Mucosa of rectum (tissue), 2 donors: ENCODE measurements around the gene ASTN2.

Source experiments
- H3K27ac ChIP-seq, 2 donors: one replicate each; pipeline ENCODE4 v1.7.0; 2013; ENCODE audit warnings: inconsistent platforms in 2 of 2, low read depth in 2 of 2, low read length in 2 of 2
- H3K27me3 ChIP-seq, 2 donors: one replicate each; pipeline ENCODE4 v1.7.0; 2013; ENCODE audit warnings: low read length in 2 of 2; ENCODE audit not compliant: control insufficient read depth in 2 of 2, insufficient read depth in 2 of 2
- H3K36me3 ChIP-seq, 2 donors: one replicate each; pipeline ENCODE4 v1.7.0; 2013; ENCODE audit warnings: low read length in 2 of 2; ENCODE audit not compliant: control insufficient read depth in 2 of 2, insufficient read depth in 2 of 2
- H3K4me1 ChIP-seq, 2 donors: one replicate each; pipeline ENCODE4 v1.7.0; 2013; ENCODE audit warnings: low read length in 2 of 2, mild to moderate bottlenecking in 1 of 2; ENCODE audit not compliant: control insufficient read depth in 2 of 2, insufficient read depth in 2 of 2
- H3K4me3 ChIP-seq, 2 donors: one replicate each; pipeline ENCODE4 v1.7.0; 2013; ENCODE audit warnings: low read length in 2 of 2
- H3K9ac ChIP-seq, 2 donors: one replicate each; pipeline ENCODE4 v1.7.0; 2013; ENCODE audit warnings: low read length in 2 of 2, low read depth in 1 of 2, mild to moderate bottlenecking in 1 of 2
- H3K9me3 ChIP-seq, 2 donors: one replicate each; pipeline ENCODE4 v1.7.0; 2013; ENCODE audit warnings: low read length in 2 of 2; ENCODE audit not compliant: control insufficient read depth in 2 of 2
- donor health status: healthy.
- donor health status: Normal muscosa, but diverticular disease.

Gene ASTN2

DNA sequence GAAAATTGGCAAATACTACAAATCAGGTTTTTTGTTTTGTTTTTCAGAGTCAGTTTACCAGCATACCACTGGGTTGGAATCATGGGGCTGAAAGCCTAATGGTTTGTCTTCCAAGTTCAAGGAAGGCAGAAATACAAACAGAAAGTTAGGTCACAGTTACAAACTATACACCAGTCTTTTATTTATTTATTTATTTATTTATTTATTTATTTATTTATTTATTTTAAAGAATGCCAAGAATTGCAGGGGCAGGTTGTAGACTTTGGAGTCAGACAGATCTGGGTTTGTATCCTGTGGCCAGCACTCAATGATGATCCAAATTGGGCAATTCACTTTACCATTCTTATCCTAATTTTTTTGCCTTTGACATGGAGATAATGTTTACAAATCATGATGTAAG, 353.9 kb downstream of the ASTN2 start:
- no peaks in the 10 kb centered on the region for H3K9me3 ChIP-seq
- no peaks in the 10 kb centered on the region for H3K27me3 ChIP-seq

GRCh38 chr9:117050007-117050406, 364.9 kb downstream of the ASTN2 start:
- no peaks in the 10 kb centered on the region for H3K27me3 ChIP-seq
- no peak overlapping the region for H3K27ac ChIP-seq

More for the DNA sequence above, 353.9 kb downstream of the ASTN2 start:
- Histone ChIP-seq H3K9ac (no peak overlapping the region), H3K27ac (no peak overlapping the region), H3K36me3 (no peaks in the 10 kb centered on the region), H3K4me3 (no peak overlapping the region), H3K4me1 (no peaks in the 10 kb centered on the region)

DNA sequence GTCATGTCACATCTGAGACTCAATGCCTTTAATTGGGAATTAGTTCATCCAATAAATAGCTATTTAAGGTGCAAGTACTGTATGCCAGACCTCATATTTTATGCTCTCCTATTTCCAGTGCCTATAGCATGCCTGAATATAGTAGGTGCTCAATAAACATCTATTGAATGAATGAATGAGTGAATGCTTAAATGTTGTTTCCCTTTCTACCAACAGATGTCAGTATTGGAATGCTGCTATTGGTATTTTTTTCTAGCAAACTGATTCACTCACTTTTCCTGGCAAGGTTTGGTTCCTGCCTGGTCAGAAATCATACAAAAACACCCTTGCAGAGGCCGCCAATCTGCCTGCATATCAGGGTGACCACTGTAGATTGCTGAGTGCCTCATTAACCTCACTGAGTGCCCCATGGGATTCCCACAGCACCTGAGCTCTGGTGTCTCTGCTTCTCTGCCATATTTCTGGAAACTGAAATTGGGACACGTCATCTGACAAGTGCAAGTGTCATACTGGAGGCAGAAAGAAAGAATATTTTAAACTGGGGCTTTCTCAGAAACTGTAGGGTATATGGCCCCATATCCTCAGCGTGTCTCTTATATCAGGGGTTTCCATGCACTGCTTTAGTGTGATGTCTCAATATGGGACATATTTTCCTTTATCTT, 368.1 kb downstream of the ASTN2 start:
- no peaks in the 10 kb centered on the region for H3K36me3 ChIP-seq
- H3K4me3 ChIP-seq, result no peak overlapping the region
- no peaks in the 10 kb centered on the region for H3K27me3 ChIP-seq
- no peaks in the 10 kb centered on the region for H3K4me1 ChIP-seq
- H3K27ac ChIP-seq, result no peak overlapping the region
- no peaks in the 10 kb centered on the region for H3K9me3 ChIP-seq
- H3K9ac ChIP-seq, result no peak overlapping the region

More at GRCh38 chr9:117050007-117050406, 364.9 kb downstream of the ASTN2 start:
- Histone ChIP-seq H3K4me3 (no peak overlapping the region), H3K4me1 (no peaks in the 10 kb centered on the region), H3K9ac (no peak overlapping the region), H3K9me3 (no peaks in the 10 kb centered on the region), H3K36me3 (no peaks in the 10 kb centered on the region)

DNA sequence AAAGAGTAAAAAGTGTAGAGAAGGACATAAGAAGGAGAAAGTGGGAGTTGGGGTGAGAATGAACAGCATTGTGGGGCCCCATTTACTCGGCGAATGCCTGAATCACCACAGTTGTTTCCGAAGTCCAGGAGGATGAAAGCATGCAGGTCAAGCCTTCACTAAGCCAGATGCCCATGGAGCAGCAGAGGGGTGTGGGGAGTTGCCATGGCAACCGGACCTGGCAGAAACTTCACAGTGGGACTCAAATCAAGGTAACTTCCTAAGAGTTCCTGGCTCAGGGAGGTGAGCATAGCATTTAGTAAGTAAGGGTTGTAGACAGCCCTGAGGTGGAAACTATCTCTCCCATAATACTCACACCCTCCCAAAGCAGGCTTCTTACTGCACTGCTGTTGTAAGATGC, 370.6 kb downstream of the ASTN2 start:
- Histone ChIP-seq H3K4me3 (no peak overlapping the region), H3K36me3 (no peaks in the 10 kb centered on the region), H3K27ac (no peak overlapping the region), H3K9ac (no peak overlapping the region), H3K9me3 (no peaks in the 10 kb centered on the region), H3K4me1 (no peaks in the 10 kb centered on the region), H3K27me3 (no peaks in the 10 kb centered on the region)

DNA sequence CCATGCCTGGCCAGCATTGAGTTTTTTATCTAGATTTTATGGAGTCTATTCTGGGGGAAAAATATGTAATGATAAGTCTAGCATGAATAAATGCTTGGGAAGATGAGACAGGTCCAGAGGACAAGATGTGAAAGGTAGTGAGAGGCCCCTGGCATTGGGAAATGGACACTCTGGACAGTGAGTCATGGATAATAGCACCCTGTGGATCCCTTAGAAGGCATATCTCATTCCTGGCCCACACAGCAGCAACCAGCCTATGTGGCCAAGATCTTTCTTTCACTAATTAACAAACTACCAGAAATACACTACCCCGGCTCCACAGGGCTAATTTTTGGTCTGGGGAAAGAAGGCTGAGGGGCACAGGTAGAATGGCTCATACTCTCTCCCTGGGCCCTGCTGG, 371.7 kb downstream of the ASTN2 start:
- no peaks in the 10 kb centered on the region for H3K9me3 ChIP-seq
- no peaks in the 10 kb centered on the region for H3K36me3 ChIP-seq
- H3K4me3 ChIP-seq, result no peak overlapping the region
- no peak overlapping the region for H3K27ac ChIP-seq
- H3K27me3 ChIP-seq, result no peaks in the 10 kb centered on the region
- H3K4me1 ChIP-seq, result no peaks in the 10 kb centered on the region
- H3K9ac ChIP-seq, result no peak overlapping the region

- H3K4me1 ChIP-seq, result no peaks in the 10 kb centered on the region
- H3K36me3 ChIP-seq, result no peaks in the 10 kb centered on the region
- H3K9ac ChIP-seq, result no peak overlapping the region
- no peak overlapping the region for H3K4me3 ChIP-seq
- no peak overlapping the region for H3K27ac ChIP-seq
- no peaks in the 10 kb centered on the region for H3K27me3 ChIP-seq
- no peaks in the 10 kb centered on the region for H3K9me3 ChIP-seq
Observed at GRCh38 chr9:117035546-117035945, 379.3 kb downstream of the ASTN2 start.

DNA sequence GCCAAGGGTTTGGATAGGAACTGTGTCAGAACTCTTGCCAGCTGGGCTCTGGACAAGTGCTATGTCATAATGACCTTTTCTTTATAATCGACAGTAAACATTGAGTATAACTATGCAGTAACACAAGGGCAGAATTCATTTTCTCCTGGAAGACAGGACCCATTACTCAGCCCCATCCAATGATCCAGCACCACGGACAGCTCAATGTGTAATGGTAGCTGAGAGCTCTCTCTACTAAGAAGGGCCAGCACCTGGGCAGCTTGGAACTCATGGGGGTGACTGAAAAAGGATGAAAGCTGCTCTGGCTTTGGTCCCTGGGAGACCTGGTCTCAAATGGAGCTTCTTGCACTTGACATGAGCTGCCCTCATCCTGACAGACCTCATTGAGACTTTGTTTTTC, 380.0 kb downstream of the ASTN2 start:
- no peak overlapping the region for H3K4me3 ChIP-seq
- H3K27ac ChIP-seq, result no peak overlapping the region
- no peaks in the 10 kb centered on the region for H3K27me3 ChIP-seq
- no peaks in the 10 kb centered on the region for H3K36me3 ChIP-seq
- no peaks in the 10 kb centered on the region for H3K9me3 ChIP-seq
- H3K4me1 ChIP-seq, result no peaks in the 10 kb centered on the region
- no peak overlapping the region for H3K9ac ChIP-seq

GRCh38 chr9:117030254-117030768, 384.5 kb downstream of the ASTN2 start:
- H3K9me3 ChIP-seq, result no peaks in the 10 kb centered on the region
- H3K27me3 ChIP-seq, result no peaks in the 10 kb centered on the region
- no peaks in the 10 kb centered on the region for H3K4me1 ChIP-seq
- H3K36me3 ChIP-seq, result no peaks in the 10 kb centered on the region
- H3K4me3 ChIP-seq, result no peak overlapping the region
- H3K27ac ChIP-seq, result no peak overlapping the region
- no peak overlapping the region for H3K9ac ChIP-seq

DNA sequence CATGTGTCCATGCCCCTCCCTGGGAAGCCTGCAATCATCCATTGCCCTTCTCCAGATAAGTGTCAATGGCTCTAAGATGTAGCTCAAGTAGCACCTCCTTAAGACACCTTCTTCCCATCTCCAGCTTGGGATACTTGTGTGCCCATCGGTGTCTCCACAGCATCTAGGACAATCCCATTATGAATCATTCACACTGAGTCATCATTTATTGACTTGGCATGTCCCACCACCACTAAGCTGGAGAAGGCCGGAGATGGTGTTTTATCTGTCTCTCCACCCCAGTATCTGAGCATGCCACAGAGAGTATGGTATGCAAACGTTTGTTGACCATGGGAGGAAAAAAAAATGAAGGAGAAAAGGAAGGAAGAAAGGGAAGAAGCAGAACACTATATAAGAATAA, 385.5 kb downstream of the ASTN2 start:
- Histone ChIP-seq H3K36me3 (no peaks in the 10 kb centered on the region), H3K9ac (no peak overlapping the region), H3K27ac (no peak overlapping the region), H3K27me3 (no peaks in the 10 kb centered on the region), H3K4me3 (no peak overlapping the region), H3K9me3 (no peaks in the 10 kb centered on the region), H3K4me1 (no peaks in the 10 kb centered on the region)

DNA sequence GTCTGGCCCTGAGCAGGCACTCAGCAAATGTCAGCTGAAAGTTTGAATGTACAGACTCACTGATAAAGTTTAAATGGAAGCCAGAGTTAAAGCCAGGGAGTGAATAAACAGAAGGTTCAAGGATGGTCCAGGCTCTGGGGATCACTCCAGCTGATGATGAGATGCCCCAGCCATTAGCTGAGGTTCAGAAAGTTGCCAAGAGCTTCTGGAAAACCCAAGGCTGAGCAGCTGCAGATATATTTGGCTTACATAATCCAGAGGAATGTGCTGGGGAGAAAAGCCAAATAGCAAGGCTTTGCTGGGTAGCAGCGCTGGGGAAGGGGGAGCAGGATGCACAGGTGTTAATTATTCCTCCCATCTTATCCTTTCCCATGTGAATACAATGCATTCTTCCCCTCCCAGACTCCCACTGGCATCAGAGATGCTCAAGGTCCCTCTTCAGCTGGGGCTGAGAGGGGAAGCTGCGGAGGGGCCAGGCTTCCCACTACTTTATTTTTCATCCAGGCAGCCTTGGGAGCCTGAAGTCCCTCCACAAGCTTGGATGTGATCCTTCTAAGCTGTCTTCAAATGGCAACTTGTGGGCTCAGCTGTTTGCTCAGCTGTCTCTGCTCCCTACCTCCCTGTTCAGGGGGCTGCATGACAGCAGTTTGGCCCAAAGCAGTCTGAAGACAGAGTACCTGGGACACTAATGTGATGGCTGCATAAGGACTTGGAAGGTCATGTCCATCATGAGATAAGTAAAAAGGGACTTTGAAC, 386.6 kb downstream of the ASTN2 start:
- no peak overlapping the region for H3K27ac ChIP-seq
- H3K9ac ChIP-seq, result no peak overlapping the region
- H3K27me3 ChIP-seq, result no peaks in the 10 kb centered on the region
- no peak overlapping the region for H3K4me3 ChIP-seq
- H3K4me1 ChIP-seq, result no peaks in the 10 kb centered on the region
- H3K9me3 ChIP-seq, result no peaks in the 10 kb centered on the region
- no peaks in the 10 kb centered on the region for H3K36me3 ChIP-seq
